Suppressor macrophage treated with lipopolysaccharide for 1 hour (primary cell): ENCODE data around the gene GSKIP.

Experiments used
- DNase-seq, 3 donors: peaks; one replicate each; pipeline ENCODE4 v3.0.0-alpha.2; 2020 to 2022

Gene GSKIP

GRCh38 chr14:96380735-96381134, 17.4 kb downstream of the GSKIP start:
- no peak for DNase-seq

GRCh38 chr14:96383445-96383844, 20.1 kb downstream of the GSKIP start:
- no peak for DNase-seq

- no peak for DNase-seq
Measured at GRCh38 chr14:96384053-96384452, 20.7 kb downstream of the GSKIP start.

- no peak for DNase-seq
Measured at GRCh38 chr14:96384740-96385139, 21.4 kb downstream of the GSKIP start.

GRCh38 chr14:96385385-96385784, 22.1 kb downstream of the GSKIP start:
- DNase-seq = no peak

GRCh38 chr14:96390965-96391292, 27.6 kb downstream of the GSKIP start:
- no peak for DNase-seq

- peak; percentile 97 to 100 (median 99) for DNase-seq
Measured at GRCh38 chr14:96391293-96392118, 28.2 kb downstream of the GSKIP start.

GRCh38 chr14:96393071-96393691, 29.9 kb downstream of the GSKIP start:
- no peak for DNase-seq

GRCh38 chr14:96394047-96394815, 30.9 kb downstream of the GSKIP start:
- no peak for DNase-seq

- no peak for DNase-seq
Measured at GRCh38 chr14:96398432-96398831, 35.1 kb downstream of the GSKIP start.

- no peak for DNase-seq
Measured at GRCh38 chr14:96398921-96399320, 35.6 kb downstream of the GSKIP start.

GRCh38 chr14:96399405-96399804, 36.1 kb downstream of the GSKIP start:
- DNase-seq = no peak

- DNase-seq = no peak
Measured at GRCh38 chr14:96400495-96400894, 37.2 kb downstream of the GSKIP start.

GRCh38 chr14:96403409-96403808, 40.1 kb downstream of the GSKIP start:
- DNase-seq = no peak

- DNase-seq = no peak
Measured at GRCh38 chr14:96405677-96406076, 42.4 kb downstream of the GSKIP start.

GRCh38 chr14:96407935-96408570, 44.7 kb downstream of the GSKIP start:
- DNase-seq = no peak

GRCh38 chr14:96408608-96409007, 45.3 kb downstream of the GSKIP start:
- DNase-seq = no peak

GRCh38 chr14:96409701-96410100, 46.4 kb downstream of the GSKIP start:
- no peak for DNase-seq

GRCh38 chr14:96410119-96410518, 46.8 kb downstream of the GSKIP start:
- no peak for DNase-seq

GRCh38 chr14:96413526-96413925, 50.2 kb downstream of the GSKIP start:
- DNase-seq = no peak

- DNase-seq = no peak
Measured at GRCh38 chr14:96415559-96415958, 52.2 kb downstream of the GSKIP start.

- no peak for DNase-seq
Measured at GRCh38 chr14:96416292-96416691, 53.0 kb downstream of the GSKIP start.

GRCh38 chr14:96417254-96417653, 53.9 kb downstream of the GSKIP start:
- no peak for DNase-seq
